ENCODE data around the gene VASN. TPM values are rescaled to one million over a fixed set of nuclear protein-coding genes. Genes with fewer than 3 reads are reported as not detected.
"Not testable (repeated sequence)": the region's sequence is repeated elsewhere in the genome, so short reads cannot be mapped to it uniquely, and the experiment has no call there.

VASN gene
- polyA plus RNA-seq, 3 donors, result 31.7 to 40.6 (median 32.9) TPM

GRCh38 chr16:4383591-4384444, 12.2 kb downstream of the VASN start:
- DNase-seq (ENCODE audit: low read depth in 3 of 3, low spot score in 2 of 3), result no peak

- DNase-seq (ENCODE audit: low read depth in 3 of 3, low spot score in 2 of 3), result no peak
These were observed 12.9 kb downstream of the VASN start for GRCh38 chr16:4384509-4384942.

DNA sequence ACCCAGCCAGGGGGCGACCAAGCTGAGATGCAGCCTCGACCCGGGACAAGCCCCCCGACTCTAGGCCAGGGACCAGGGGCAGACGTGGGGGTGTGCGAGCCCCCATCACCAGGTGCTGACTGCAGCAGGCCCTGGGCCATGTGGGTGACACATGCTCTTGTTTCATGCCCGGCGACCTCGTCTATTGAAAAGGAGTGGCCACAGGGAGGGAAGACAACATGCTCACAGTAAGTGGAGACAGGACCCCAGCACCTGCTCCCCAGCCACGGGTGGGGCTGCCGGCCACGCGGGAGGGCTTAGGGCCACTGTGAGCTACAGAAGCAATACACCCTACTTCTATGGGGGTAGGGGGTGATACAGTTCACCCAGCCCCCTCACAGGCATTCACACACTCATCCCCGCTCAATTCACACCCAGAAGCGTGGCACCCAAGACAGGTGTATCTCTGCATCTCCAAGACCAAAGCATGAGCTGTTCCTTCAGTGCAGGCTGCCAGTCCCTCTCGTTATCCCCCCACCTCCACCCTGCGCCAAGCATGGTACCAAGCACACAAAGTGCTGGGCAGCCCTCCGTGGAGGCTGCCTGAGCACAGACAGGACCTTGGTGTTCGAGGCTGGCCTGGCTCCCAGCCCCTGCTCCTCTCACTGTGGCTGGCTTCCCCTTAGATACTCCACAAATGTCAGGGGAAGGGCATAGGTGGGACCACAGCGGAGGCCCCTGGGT, 13.6 kb downstream of the VASN start:
- DNase-seq (ENCODE audit: low read depth in 3 of 3, low spot score in 2 of 3), result no peak

DNA sequence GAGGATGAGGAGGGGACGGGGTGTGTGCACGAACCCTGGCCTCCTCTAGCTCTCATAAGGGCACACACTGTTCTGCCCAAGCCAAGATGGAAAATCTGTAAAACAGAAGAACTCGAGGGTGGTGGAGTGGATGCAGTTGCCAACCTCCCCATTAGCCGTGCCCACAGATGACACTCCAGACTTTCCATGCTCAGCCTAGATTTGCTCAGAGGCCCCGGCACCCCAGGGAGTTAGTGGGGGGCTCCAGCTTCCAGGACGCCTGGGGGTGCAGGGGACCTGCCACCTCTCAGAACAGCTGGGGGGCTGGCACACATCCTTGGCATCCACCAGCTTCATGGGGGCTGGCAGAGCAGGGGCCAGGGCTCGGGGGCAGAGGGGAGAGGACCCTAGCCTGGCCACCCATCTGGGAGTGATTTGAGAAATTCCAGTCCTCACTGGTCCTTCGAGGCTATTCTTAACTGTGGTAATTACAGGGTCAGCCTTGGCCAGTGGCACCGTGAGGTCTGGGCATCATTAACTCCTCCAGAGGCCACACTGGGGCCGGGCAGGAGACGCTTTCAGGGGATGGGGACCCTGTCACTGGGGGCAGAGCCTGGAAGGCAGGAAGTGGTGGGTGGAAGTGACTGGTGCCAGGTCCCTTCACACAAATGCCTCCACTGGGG, 14.3 kb downstream of the VASN start:
- DNase-seq (ENCODE audit: low read depth in 3 of 3, low spot score in 2 of 3), result no peak

DNA sequence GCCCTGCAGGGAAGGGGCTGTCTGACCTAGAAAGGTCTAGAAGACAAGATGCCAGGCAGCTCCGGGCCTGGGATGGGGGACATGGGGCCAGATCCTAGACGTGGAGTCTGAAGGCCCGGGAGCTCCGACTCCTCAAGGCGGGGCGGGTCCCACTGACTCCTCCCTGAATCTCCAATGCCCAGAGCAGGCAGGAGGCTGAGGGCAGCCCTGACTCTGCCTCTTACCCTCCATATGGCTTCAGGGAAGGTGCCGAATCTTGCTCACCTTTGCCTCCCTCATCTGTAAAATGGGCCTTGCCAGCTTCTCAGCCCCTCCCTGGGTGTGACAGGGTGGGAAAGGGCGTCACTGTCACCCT, 14.8 kb downstream of the VASN start:
- DNase-seq (ENCODE audit: low read depth in 3 of 3, low spot score in 2 of 3), result no peak

GRCh38 chr16:4386951-4387565, 15.4 kb downstream of the VASN start:
- DNase-seq (ENCODE audit: low read depth in 3 of 3, low spot score in 2 of 3), result no peak

GRCh38 chr16:4387781-4388180, 16.1 kb downstream of the VASN start:
- DNase-seq (ENCODE audit: low read depth in 3 of 3, low spot score in 2 of 3), result no peak

GRCh38 chr16:4388271-4389021, 16.8 kb downstream of the VASN start:
- no peak for DNase-seq (ENCODE audit: low read depth in 3 of 3, low spot score in 2 of 3)

- DNase-seq (ENCODE audit: low read depth in 3 of 3, low spot score in 2 of 3), result no peak
These were observed 17.7 kb downstream of the VASN start for GRCh38 chr16:4389051-4389955.

GRCh38 chr16:4390266-4391260, 18.9 kb downstream of the VASN start:
- no peak for DNase-seq (ENCODE audit: low read depth in 3 of 3, low spot score in 2 of 3)

GRCh38 chr16:4391631-4392381, 20.2 kb downstream of the VASN start:
- DNase-seq (ENCODE audit: low read depth in 3 of 3, low spot score in 2 of 3), result no peak

GRCh38 chr16:4392382-4393239, 21.0 kb downstream of the VASN start:
- DNase-seq (ENCODE audit: low read depth in 3 of 3, low spot score in 2 of 3), result no peak

GRCh38 chr16:4393240-4393600, 21.6 kb downstream of the VASN start:
- no peak for DNase-seq (ENCODE audit: low read depth in 3 of 3, low spot score in 2 of 3)

GRCh38 chr16:4393850-4394249, 22.2 kb downstream of the VASN start:
- DNase-seq (ENCODE audit: low read depth in 3 of 3, low spot score in 2 of 3), result not testable (repeated sequence)

- DNase-seq (ENCODE audit: low read depth in 3 of 3, low spot score in 2 of 3), result no peak
These were observed 23.5 kb downstream of the VASN start for GRCh38 chr16:4395055-4395726.
